ENCODE results near the gene SETD1A. TPM values are rescaled to one million over a fixed set of nuclear protein-coding genes. Genes with fewer than 3 reads are reported as not detected.

The SETD1A gene
- total and polyA plus RNA-seq, 2 of the 8 experiments (the other 6 are each of a cell fraction or from before 2014, with no cell fraction given): 4.8 to 29.0 TPM

DNA sequence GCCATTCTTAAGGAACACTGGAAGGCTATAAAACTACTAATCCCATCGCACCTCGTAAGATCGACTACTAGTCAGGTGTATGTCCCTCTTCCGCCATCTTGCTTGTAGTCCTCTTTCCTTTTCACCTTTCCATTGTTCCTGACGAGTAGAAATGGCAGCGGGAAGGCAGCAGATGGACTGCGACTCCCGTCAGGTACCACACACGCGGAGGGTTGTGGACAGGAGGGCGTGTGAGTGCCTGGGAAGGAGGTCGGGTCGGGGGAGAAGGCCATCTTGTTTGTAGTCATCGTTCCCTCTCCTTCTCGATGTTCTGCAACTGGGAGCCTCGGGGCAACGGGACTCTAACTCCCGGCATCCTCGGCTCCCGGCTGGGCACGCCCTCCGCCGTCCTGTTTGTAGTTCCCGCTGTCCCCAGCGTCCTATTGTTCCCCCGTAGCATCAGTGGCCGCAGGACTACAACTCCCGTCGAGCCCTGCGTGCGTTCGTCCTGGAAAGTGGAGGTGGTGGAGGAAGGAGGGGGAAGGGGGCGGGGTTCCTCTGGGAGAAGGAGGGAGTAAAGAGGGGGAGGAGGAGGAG lies 34.5 kb upstream of the SETD1A start (continued):
- TF ChIP-seq CHD2 (IDR thresholded peaks at IDR 0.05; ENCODE audit: low read length) (0 out of 2 replicates have a peak, but pooled peaks have one; percentile 40), JUN (IDR thresholded peaks at IDR 0.05; ENCODE audit: low read depth, low read length) (no peak), FOSL1 (IDR thresholded peaks at IDR 0.05; ENCODE audit: insufficient read depth, low read depth, low read length) (no peak), CREB1 (IDR thresholded peaks at IDR 0.05) (peak; percentile 73; the same call in 1 of the 2 replicates), SIX5 (IDR thresholded peaks at IDR 0.05; ENCODE audit: low read depth, low read length) (peak; percentile 94), HDAC6 (IDR thresholded peaks at IDR 0.05; ENCODE audit: low read depth, low read length) (no peak), BRCA1 (IDR thresholded peaks at IDR 0.05; ENCODE audit: low read depth, low read length) (no peak), PHF8 (conservative IDR thresholded peaks at IDR 0.05; ENCODE audit: low read depth, low read length) (peak; percentile 58; the same call in 1 of the 2 replicates), TAF1 (IDR thresholded peaks at IDR 0.05; ENCODE audit: low read depth, low read length) (peak; percentile 75), CBX5 (IDR thresholded peaks at IDR 0.05; ENCODE audit: low read depth, low read length) (no peak), YY1 (IDR thresholded peaks at IDR 0.05; ENCODE audit: low read depth, low read length) (peak; percentile 95), KDM5A (IDR thresholded peaks at IDR 0.05; ENCODE audit: low read length) (peak; percentile 71), SAP30 (IDR thresholded peaks at IDR 0.05; ENCODE audit: insufficient read depth, insufficient replicate concordance, low read length) (peak; percentile 21), SIN3A (conservative IDR thresholded peaks at IDR 0.05 in 1 of 2, IDR thresholded peaks at IDR 0.05 in 1 of 2; ENCODE audit: low read depth in 1 of 2, low read length in 2 of 2) (peak in 1 of 2 experiments; percentile 76; a peak in 1 of 4 replicates)
- TF ChIP-seq, protein P1, sequence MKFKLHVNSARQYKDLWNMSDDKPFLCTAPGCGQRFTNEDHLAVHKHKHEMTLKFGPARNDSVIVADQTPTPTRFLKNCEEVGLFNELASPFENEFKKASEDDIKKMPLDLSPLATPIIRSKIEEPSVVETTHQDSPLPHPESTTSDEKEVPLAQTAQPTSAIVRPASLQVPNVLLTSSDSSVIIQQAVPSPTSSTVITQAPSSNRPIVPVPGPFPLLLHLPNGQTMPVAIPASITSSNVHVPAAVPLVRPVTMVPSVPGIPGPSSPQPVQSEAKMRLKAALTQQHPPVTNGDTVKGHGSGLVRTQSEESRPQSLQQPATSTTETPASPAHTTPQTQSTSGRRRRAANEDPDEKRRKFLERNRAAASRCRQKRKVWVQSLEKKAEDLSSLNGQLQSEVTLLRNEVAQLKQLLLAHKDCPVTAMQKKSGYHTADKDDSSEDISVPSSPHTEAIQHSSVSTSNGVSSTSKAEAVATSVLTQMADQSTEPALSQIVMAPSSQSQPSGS (IDR thresholded peaks at IDR 0.05; ENCODE audit: low read length): no peak
- TF ChIP-seq, protein P2, sequence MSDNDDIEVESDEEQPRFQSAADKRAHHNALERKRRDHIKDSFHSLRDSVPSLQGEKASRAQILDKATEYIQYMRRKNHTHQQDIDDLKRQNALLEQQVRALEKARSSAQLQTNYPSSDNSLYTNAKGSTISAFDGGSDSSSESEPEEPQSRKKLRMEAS (IDR thresholded peaks at IDR 0.05): peak; percentile 52; the same call in 1 of the 2 replicates

Measured in H1 (cell line).